Measurements from ENCODE around the gene COX4I2. TPM values are rescaled to one million over a fixed set of nuclear protein-coding genes. Genes with fewer than 3 reads are reported as not detected.
A peak's percentile ranks its signal among the peaks of the same experiment; 100 is the strongest.
"Not testable (repeated sequence)": the region's sequence is repeated elsewhere in the genome, so short reads cannot be mapped to it uniquely, and the experiment has no call there.

COX4I2 gene
- total RNA-seq, 1 experiment from 2014 or later = not detected

DNA sequence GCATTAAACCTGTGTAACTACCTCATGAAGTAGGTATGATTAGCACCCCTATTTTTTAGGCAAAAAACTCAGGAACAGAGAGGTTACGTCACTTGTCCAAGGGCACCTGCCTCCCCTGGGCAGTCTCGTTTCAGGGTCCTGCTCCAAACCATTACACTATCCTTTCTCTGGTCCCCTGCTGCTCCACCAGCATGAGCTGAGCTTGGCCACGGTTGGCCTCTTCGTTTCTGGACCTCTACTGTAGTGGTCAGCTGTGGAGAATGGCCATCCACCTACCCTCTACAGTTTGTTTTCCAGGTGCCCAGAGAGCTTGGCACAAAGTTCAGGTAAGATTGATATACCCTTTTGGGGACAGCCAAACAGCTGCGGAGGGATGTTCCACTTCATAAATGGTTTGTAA is 16.8 kb downstream of the COX4I2 start:
- no peak for DNase-seq (ENCODE audit: low spot score)

DNA sequence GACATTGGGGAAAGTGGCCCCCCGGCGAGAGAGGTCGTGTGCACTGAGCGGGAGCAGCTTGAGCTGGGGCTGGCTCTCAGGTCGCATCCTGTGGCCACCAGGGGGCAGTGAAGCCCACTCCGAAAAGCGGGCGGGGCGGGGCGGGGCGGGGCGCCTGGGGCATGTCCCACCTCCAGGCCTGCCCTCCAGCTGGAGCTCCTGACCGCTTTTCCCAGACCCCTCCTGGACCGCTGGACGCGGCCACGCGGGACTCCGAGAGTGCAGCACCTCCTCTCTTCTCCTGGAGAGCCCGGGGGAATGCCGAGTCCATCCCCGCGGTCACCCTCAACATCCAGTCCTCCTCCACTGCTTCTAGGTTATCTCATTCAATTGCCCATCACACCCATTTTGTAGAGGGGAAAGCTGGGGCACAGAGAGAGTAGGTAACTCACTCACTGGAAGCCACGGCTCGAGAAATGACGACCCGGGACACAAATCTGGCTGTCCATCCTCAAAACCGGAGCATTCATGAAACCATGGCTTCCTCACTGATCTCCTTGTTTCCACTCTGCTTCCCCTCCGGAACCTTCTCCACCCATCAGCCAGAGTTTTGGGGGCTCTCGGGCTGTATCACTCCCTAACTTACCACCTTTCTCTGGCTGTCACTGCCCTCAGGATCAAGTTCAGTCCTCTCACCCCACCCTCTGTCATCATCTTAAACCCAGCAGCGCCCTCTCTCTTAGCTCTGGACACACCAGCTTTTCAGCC is 24.1 kb downstream of the COX4I2 start:
- peak; percentile 46 for DNase-seq (ENCODE audit: low spot score)

- no peak for DNase-seq (ENCODE audit: low spot score)
Measured at GRCh38 chr20:31662372-31662854, 24.7 kb downstream of the COX4I2 start.

DNA sequence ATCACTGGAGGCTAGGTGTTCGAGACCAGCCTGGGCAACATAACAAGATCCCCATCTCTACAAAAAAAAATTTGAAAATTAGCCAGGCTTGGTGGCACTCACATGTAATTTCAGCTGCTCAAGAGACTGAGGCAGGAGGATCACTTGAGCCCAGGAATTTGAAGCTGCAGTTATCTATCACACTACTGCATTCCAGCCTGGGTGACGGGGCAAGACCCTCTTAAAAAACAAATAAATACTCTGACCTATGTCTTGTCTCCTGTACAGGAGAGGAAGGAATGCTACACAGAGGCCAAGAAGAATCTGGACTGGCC is 25.8 kb downstream of the COX4I2 start:
- no peak for DNase-seq (ENCODE audit: low spot score)

- no peak for DNase-seq (ENCODE audit: low spot score)
Measured at GRCh38 chr20:31663838-31664695, 26.4 kb downstream of the COX4I2 start.

- no peak for DNase-seq (ENCODE audit: low spot score)
Measured at GRCh38 chr20:31664696-31665354, 27.1 kb downstream of the COX4I2 start.

GRCh38 chr20:31665753-31666152 is 28.0 kb downstream of the COX4I2 start:
- DNase-seq (ENCODE audit: low spot score) = no peak

DNA sequence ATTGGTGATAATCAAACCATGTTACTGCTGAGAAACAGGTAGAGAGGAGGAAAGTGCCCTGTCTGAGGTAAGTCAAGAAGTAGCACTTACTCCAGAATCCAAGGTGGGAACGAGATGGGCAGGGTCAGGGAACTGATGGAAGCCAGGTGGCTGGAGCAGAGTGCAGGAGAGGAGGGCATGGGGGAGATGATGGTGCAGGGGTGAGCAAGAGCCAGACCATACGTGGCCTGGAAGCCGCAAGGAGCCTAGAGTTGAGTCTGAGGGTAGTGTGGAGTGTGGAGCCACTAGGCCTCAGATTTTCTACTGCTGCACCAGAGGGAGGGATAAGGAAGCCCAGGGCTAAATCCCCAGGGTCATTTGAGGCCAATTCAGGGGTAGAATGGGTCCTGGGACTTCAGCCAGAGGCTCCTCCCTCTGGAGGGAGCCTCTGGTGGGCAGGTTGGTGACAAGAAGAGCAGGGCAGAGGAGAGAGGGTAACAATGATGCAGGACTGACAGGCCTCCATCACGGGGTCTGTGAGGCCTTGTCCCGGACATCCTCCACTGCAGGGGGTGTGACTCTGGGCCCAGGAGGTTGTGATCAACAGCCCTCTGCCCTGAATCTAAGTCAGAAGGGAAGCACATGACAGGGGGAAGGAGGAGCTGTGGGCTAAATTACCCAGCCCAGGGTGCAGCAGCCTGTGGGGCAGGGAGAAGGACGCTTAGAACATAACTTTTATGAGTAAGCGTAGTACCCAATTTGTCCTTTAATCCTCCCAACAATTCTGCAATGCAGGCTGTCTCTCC is 28.7 kb downstream of the COX4I2 start:
- no peak for DNase-seq (ENCODE audit: low spot score)

- no peak for DNase-seq (ENCODE audit: low spot score)
Measured at GRCh38 chr20:31667315-31668285, 29.9 kb downstream of the COX4I2 start.

DNA sequence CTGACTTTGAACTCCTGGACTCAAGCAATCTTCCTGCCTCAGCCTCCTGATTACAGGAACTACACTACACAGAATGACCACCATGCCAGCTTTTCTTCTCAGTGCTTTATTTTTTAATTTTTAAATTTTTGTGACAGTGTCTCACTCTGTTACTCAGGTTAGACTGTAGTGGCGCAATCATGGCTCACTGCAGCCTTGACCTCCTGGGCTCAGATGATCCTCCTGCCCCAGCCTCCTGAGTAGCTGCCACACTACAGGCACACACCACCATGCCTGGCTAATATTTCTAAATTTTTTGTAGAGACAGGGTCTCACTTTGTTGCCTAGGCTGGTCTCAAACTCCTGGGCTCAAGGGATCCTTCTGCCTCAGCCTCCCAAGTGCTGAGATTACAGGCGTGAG is 31.2 kb downstream of the COX4I2 start:
- DNase-seq (ENCODE audit: low spot score) = not testable (repeated sequence)

DNA sequence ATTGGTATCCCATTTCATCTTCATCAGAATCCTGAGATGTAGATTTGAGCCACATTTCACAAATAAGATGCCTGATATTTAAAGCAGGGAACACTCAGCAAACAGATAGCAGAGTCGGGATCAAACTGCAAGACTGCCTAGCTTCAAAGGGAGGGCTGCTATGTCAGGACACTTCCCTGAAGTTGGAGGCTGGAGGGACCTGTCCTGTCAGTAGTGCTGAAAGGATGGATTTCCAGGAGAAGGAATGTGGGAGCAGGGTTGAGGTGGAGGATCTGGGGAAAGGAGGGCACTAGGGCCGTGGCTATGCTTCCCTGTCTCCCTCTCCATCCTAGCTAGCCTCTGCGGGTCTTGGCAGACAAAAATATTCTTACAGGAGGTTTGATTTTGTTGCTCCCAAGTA is 32.2 kb downstream of the COX4I2 start:
- DNase-seq (ENCODE audit: low spot score) = no peak

DNA sequence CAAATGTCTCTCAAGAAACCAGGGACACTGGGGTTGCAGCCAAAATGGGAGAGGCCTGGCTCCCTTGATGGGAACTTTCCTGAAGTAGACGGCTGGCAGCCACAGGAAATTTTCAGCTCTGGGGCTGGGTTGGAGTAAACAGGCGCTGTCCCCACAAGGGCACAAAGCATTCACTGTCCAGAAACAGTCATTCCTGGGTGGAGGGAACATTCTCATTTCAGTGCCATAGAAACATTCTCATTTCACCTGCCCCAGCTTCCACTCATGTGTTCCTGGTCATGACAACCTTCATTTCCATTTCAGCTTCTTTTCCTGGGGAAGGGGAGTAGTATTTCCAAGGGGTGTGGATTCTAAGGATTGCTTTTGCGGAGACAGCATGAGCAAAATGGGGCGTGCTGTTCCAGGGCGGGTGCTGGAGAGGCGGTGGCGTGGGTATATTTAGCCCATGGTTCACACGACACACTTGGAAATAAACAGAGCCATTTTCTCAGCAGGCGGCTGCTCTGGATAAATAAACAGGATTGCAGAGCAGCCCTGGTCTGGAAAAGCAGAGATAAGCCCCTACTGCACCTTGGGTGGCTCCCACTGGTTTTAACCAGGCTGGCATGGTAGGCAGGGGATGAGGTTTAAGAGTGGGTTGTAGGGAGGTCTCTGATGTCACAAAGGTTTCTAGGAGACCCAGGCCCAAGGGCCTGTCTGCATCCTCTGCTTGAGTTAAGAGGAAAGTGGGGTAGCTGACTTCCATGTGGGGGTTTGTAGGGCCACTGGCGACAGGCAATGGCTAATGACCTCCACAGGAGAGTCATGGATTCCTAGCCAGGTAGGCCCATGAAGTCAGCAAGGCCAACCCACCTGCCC is 32.9 kb downstream of the COX4I2 start:
- DNase-seq (ENCODE audit: low spot score) = peak; percentile 85

DNA sequence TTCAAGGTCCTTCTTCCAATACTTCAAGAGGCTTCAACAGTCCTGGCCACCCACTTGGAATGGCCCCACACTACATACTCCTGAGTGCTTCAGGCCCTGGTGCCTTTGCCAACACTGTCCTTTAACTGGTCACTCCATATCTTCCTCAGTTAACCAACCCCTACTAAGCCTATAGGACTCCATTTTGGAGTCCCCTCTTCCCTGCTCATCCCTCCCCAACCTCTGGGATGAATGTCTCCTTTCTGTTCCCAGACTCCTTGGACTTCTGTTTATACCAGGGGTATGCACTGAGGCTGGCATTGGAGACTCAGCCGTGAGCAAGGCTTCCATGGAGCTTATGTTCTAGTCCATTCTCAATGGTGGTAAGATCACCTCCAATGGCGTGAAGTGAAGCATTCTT is 33.6 kb downstream of the COX4I2 start:
- DNase-seq (ENCODE audit: low spot score) = no peak

DNA sequence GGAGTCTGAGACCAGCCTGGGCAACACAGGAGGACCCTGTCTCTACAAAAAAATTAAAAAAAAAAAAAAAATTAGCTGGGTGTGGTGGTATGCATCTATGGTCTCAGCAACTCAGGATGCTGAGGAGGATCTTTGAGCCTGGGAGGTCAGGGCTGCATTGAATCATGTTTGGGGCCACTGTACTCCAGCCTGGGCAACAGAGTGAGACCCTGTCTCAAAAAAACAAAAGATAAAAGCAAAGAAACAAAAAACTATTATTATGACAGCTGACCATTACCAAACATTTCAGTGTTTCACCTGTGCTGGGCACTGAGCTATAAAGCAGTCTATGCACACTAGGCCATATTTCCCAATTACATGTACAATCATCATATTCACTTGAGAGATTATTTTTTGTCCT is 35.7 kb downstream of the COX4I2 start:
- DNase-seq (ENCODE audit: low spot score) = no peak

DNA sequence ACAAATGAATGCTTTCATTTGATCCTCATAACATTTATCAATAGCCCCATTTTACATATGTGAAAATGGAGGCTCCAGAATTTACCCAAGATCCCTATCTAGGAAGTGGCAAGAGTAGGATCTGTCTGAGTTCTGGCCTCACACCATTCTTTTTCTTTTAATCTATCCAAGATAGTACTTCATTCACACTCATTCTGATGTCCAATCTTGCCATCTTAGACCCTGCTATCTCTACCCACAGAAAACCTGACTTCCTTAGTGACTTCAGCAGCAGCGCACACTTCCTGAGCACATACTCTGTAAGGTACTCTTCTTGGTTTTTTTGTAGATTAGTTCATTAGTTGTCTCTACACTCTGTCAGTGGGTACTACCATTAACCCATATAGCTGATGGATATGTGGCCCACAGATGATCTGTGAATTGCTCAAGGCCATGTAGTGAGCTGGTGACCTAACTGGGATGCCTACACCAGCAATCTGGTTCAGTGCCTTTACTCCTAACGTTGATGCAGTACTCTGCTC is 36.3 kb downstream of the COX4I2 start:
- no peak for DNase-seq (ENCODE audit: low spot score)

DNA sequence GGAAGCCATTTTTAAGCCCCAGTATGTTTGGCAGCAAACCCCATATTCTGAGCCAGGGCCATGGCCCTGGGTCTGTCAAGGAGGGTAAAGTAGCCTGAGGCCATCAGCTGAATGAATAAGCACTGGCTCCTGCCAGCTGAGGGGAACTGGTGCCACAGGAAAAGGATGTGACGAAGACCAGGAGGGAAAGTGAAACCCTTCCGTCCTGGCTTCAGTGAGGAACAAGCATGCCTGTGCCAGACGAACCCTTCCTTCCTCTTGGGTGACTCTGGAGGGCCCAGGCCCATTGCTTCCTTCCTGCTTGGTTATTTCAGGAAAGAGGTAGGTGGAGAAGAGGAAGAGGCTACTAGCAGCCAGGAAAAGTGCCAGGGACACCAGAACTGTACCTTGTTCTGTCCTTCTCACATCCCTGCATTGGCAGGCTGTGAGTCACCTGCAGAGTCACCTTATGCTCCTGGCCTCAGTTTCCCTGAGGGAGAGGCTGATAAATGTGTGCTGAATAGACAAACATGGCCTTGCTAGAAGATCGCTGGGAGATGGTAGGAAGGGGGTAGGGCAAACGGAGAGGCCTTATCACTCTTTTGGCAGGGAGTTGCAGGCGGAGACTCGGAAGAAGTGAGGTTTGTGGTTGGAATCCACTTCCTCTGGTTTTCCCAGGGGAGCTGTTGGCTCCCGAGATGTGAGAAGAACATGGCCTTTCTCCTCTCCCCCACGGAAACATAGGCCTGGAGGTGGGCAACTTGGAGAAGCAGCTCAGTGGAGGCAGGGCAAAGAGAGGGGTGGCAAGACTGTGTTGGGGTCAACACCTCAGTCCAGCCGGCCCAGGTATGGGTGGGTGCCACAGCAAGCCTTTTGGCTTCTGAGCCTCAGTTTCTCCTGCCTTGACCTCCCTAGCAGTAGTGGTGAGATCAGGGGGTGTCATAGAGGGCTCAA is 37.4 kb downstream of the COX4I2 start:
- peak; percentile 87 for DNase-seq (ENCODE audit: low spot score)

- DNase-seq (ENCODE audit: low spot score) = no peak
Measured at GRCh38 chr20:31675828-31676608, 38.3 kb downstream of the COX4I2 start.

Data from H4 (cell line).